Hippocampal formation (tissue), 2 donors: Measurements from ENCODE around the gene CRACDL.

Experiments
- DNase-seq, 2 donors: peaks; one replicate each; lab custom pipeline; 2025; lab: John Stamatoyannopoulos, UW

The CRACDL gene

DNA sequence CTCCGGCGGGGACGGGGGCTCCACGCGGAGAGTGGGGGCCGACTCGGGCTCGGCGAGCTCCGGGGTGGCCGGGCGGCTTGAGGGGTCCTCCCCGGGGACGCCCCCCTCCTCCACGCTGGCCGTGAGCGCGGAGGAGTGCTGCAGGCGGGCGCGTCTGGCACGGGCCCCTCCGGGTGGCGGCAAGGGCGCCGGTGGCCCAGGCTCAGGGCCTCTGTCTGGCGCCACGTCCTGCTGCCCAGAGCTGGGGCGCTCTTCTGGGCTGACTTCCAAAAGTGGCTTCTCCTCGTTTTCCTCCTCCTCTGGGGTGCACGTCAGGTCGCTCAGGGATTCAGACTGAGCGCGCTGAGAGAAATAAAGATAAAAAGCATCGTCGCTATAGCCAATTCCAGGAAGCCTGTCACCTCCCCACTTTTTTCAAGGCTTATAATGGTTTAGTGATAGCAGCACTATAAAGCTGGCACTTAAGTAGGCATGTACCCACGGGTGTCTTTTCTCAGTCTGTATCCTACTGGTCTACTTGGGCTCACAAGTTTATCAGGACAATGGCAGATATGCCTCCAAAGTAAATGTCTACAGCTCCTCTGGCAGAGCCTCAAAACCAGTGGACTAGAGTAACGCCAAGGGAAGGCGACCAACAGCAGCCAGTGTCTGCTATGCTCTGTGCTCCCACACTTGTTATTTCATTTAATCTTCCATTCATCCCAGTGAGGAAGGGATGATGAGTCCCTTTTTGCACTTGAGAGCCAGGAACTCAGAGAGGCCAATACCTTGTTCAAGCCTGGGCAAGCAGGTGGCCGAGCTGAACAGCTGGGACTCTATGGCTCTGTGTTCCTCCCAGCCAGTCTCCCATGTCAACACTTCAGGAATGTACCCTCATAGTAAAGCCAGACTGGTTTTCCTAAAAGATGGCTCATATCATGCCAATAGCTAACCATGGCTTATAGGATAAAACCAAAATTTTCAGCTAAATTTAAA lies 112.5 kb downstream of the CRACDL start:
- peak in 1 of 2 donors; percentile 28 for DNase-seq

DNA sequence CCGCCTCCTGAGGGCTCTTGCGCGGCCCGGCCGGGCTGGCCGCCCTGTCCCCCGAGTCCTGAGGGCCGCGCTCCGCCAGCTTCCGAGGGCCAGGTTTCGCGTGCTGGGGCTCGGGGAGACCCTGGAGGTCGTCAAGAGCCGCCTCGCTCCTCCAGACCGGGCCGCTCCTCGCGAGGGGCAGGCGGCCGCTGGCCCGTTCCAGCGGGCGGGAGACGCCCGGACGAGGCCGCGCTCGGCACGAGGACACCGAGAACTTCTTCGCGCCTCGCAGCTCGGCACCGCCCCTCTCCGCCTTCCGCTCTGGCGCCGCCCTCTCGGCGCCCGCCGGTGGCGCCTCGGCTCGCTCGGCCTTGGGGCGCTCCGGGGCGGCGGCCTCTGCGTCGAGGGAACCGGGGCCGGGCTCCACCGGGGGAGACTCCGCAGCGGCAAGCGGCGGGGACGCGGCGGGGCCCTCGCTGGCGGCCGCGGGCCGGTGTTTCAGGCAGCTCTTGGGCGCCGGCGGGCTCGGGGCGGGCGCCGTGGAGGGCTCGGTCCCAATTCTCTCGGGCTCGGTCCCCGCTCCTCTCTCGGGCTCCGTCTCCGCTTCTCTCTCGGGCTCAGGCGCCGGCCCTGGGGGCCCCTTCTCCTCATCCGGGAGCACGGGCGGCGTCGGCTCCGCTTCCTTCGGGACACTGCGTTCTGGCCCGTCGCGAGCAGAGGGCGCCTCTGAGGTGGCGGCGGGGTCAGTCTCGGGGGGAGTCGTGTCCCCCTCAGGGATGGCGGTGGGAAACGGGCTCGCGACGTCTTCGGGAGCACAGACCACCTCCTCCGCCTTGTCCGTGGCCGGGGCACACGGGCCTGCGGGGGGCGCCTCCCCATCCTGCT lies 113.5 kb downstream of the CRACDL start:
- peak in 1 of 2 donors; percentile 28 for DNase-seq

DNA sequence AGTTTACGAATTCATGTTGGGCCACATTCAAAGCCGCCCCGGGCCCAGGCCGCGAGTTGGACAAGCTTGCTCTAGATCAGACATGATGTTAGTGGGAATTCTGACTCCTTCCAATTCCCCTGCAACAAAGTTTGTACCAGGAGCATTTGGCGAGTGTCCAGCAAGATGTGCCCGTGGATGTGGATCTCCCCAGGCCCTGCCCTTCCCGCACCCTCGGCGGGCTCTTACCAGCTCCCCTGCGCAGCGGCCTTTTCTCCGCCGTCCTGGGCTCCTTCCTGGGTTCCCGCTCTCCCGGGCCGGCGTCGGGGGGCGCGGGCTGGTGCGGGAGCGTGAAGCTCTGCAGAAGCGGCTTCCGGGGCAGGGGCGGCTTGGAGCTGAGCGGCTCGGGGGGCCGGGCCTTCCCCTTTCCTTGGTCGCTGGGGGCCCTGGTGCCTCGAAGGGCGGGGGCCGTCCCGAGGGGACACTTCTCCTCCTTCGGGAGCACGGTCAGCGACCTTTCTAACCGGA lies 114.3 kb downstream of the CRACDL start:
- DNase-seq = no peak

DNA sequence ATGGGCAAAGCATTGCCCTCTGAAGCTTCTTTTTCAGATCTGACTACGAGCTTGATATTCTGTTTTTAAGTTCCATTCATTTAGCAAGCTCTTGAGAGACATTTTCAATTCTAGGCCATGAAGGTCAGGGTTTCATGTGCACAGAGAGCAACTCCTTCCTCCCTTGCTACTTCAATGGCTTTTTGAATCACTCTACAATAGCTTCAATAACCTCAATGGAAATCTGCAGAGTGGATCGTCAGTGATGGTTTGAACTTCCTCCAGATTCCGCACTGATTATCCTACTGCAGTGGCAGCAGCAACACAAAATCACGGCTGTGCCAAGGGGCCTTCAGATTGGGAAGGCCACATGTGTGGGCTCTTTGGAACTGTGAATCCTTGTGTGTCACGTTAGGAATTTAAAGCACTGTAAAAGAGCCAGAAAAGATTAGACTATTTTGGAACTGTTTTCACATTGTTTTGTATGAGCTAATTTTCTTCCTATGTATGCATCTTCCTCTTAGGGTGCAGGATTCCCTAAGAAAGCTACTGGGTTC lies 116.7 kb downstream of the CRACDL start:
- DNase-seq = no peak

GRCh38 chr2:98818164-98818563 lies 117.9 kb downstream of the CRACDL start:
- DNase-seq = no peak

DNA sequence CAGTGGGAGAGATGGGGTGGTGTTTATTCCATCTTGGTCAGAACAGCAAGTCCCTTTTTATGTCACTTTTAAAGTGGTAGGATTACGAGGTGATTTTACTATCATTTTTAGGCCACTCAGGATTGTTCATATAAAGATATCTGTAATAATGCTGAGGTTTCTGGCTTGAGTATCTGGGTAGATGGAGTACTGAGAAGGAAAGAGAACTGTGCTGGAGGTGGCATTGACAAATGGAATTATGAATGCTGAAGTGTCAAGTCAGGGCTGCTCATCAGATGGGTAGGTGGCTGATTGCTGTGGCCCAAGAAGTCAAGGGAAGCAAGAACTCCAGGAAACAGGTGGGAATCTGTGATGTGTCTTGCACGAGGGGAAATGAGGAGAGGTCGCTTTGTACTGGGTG lies 119.7 kb downstream of the CRACDL start:
- no peak for DNase-seq

GRCh38 chr2:98815795-98816194 lies 120.2 kb downstream of the CRACDL start:
- DNase-seq = no peak

DNA sequence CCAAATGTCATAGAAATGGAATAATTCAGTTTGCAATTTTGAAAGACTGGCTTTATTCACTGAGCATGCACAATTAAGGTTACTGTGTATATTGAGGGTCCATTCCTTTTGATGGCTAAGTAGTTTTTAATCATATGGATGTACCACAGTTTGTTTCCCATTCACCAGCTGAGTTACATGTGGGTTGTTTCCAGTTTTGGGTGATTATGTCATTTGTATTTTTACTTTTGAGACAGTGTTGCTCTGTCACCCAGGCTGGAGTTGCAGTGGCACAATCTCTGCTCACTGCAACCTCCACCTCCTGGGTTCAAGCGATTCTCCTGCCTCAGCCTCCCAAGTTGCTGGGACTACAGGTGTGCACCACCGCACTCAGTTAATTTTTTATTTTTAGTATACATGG lies 124.3 kb downstream of the CRACDL start:
- no peak for DNase-seq

- DNase-seq = no peak
Measured at GRCh38 chr2:98810588-98810928, 125.5 kb downstream of the CRACDL start.

DNA sequence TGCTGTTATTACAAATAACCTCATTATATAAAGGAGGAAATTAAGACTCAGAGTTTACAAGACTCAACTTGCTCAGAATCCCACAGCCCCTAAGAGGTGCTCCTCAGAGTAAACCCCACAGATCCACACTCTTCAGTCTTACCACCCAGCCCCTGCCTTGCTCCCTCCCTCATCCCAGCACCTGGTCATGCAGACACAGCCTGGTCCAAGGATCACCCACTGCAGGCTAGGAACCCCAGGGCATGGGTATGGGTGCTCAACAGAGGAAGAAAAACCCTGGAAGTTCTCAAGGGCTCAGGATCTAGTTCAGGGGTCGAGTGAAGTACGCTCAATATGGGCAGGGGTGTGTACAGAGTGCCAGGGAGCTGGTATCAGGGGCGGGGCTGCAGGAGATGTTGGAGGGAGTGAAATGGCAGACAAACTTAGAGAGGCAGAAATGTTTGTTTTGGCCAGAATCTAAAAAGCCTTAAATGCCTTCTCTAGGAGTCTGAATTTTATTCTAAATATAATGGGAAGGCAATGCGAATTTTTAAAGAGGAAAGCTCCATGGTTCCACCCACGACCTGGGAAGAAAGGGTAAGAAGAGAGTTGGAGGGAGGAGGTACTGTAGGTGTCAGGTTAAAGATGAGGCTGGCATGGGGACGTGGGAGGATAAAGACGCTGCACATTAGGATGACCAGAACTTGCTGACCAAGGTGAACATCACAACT lies 126.0 kb downstream of the CRACDL start:
- DNase-seq = no peak

DNA sequence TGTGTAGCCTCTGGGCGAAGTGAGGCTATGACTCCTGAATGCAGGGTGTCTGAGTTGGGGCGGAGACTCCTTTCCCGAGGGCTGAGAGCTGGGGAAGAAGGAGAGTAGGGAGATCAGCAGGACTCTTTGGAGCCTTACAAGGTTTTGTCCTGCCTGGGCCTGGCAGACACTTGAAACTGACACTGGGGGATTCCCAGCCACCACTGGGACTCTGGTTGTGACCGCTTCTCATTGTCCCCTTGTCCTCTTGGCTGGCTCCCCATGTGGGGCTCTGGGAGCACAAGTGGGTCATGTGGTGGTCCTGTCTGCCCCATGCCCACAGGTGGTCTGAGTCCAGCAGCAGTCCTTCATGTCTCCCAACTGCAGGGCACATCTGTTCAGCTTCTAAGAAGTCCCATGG lies 126.9 kb downstream of the CRACDL start:
- no peak for DNase-seq

DNA sequence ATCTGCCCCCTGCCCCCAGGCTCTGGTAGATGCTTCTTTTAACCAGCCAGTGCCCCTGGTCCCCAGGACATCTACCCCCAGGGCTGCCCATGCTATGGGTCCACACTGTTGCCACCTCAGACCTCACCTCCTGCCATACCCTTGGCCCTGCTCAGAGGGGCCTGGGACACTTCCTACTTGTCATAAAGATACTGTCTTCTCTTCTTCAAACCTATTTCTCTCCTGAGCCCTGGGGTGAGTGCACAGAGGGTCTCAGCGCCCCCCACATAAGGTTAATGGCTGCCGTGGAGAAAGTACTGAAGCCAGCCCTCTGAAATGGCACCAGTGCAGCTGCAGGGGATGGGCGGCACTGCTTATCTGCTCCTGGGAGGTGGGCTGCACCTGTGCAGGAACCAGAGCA lies 127.5 kb downstream of the CRACDL start:
- no peak for DNase-seq

DNA sequence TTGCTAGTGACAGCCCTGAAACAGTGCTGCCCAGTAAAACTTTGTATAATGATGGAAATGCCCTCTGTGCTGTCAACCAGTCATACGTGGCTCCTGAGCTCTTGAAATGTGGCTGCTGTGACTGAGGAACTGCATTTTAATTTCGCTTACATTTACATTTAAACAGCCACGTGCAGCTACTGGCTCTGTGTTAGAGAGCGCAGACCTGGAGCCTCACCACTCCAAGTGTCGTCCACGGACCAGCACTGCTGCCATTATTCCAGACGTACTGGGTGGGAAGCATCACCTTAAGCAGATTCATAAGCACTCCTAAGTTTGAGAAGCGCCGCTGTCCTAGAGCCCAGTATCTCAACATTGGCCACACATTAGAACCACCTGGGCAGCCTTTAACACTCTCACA lies 128.1 kb downstream of the CRACDL start:
- no peak for DNase-seq

GRCh38 chr2:98807221-98807620 lies 128.8 kb downstream of the CRACDL start:
- no peak for DNase-seq

DNA sequence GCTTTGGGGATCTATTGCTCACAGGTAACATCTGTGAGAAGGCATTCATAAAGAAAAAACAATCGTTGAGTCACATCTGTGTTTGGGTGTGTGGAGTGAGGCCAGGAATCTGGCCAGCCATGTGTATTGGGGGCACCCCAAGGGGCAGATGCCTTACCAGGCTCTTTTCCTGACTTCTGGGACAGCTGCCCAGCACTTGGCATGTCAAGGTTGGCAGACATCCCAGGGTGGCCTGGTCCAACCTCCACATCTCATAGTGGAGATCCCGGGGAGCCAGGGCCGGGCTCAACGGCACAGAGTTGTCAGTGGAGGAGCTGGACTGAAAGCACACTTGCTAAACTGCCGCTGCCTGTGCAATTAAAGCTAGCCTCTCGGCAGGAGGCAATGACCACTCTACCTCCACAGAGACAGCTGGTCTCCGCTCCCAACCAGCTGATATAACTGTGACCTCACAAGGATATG lies 129.8 kb downstream of the CRACDL start:
- peak in 1 of 2 donors; percentile 45 for DNase-seq

- no peak for DNase-seq
Measured at GRCh38 chr2:98805412-98806171, 130.4 kb downstream of the CRACDL start.

- DNase-seq = no peak
Measured at GRCh38 chr2:98804736-98805135, 131.3 kb downstream of the CRACDL start.

GRCh38 chr2:98804265-98804650 lies 131.8 kb downstream of the CRACDL start:
- DNase-seq = no peak

GRCh38 chr2:98803405-98804264 lies 132.4 kb downstream of the CRACDL start:
- no peak for DNase-seq

DNA sequence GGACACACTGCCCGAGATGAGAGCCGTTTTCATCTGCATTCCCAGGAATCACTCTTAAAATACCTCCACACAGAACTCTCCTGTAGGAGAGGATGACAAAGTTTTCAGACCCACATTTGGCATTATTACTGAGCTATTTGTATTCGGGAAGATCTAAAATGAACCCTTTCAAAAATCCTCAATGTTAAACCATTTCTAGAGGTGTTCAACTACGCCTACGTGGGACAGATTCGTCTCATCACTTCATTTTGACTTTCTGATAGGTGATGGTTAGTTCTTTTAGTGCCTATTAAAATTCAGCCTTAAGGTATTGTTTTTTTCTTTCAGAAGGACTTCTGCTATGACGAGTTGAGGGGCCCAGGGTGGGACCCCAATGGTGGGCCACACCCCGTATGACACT lies 133.7 kb downstream of the CRACDL start:
- no peak for DNase-seq
